Measurements from ENCODE around the gene SPDYE4.

DNA sequence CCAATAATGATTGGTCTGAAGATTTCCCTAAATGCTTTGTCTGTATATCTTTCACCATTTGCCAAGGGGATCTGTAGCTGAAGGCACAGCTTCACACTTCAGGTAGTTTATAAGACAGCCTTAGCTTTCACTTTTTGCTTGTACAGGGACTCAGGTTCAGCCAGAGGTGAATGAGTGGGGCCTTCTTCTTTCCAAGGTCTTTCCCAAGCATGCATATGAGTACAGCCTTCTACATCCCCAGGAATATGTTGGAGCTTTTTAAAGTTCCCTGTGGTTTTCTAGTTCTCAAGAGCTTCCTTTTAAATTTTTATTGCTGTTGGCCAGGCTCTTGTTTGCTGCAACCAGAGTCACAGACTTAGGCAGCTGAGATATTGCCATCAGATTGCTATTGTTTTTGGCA lies 17.9 kb upstream of the SPDYE4 start:
- TF ChIP-seq, protein P1, sequence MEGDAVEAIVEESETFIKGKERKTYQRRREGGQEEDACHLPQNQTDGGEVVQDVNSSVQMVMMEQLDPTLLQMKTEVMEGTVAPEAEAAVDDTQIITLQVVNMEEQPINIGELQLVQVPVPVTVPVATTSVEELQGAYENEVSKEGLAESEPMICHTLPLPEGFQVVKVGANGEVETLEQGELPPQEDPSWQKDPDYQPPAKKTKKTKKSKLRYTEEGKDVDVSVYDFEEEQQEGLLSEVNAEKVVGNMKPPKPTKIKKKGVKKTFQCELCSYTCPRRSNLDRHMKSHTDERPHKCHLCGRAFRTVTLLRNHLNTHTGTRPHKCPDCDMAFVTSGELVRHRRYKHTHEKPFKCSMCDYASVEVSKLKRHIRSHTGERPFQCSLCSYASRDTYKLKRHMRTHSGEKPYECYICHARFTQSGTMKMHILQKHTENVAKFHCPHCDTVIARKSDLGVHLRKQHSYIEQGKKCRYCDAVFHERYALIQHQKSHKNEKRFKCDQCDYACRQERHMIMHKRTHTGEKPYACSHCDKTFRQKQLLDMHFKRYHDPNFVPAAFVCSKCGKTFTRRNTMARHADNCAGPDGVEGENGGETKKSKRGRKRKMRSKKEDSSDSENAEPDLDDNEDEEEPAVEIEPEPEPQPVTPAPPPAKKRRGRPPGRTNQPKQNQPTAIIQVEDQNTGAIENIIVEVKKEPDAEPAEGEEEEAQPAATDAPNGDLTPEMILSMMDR (conservative IDR thresholded peaks at IDR 0.05; ENCODE audit: low read length): no peak
- no peak for TF ChIP-seq EZH2phosphoT487 (IDR thresholded peaks at IDR 0.05; ENCODE audit: borderline replicate concordance, low read depth, low read length)

Measured in OCI-LY7 (cell line).